Spleen (tissue), 11 donors: ENCODE results near the gene CHSY3. TPM values are rescaled to one million over a fixed set of nuclear protein-coding genes. Genes with fewer than 3 reads are reported as not detected.

ENCODE experiments used
- DNase-seq: peaks from one replicate; pipeline ENCODE4 v3.0.0-alpha.2; 2020
- H3K27ac ChIP-seq, 8 donors: fragments of 200-600 bp; sonication (generic) in 7 of 8; 1 replicate in 4 of 8; 2 replicates in 4 of 8; pipeline versions ENCODE4 v1.5.0 to v1.8.0; 2016 to 2021; ENCODE audit warnings: inconsistent platforms in 4 of 8, mild to moderate bottlenecking in 4 of 8, moderate library complexity in 1 of 8
- H3K27me3 ChIP-seq, 7 donors: fragments of 200-600 bp; sonication (generic) in 6 of 7; replicated peaks in 1 of 7; 1 replicate in 4 of 7; 2 replicates in 3 of 7; pipeline versions ENCODE4 v1.5.0 to v1.8.0; 2016 to 2021; ENCODE audit warnings: inconsistent platforms in 3 of 7, mild to moderate bottlenecking in 1 of 7
- H3K36me3 ChIP-seq, 6 donors: fragments of 200-600 bp; sonication (generic) in 5 of 6; 1 replicate in 4 of 6; 2 replicates in 2 of 6; pipeline versions ENCODE4 v1.5.0 to v1.8.0; 2016 to 2021; ENCODE audit warnings: inconsistent platforms in 2 of 6
- H3K4me1 ChIP-seq, 6 donors: fragments of 200-600 bp; sonication (generic) in 5 of 6; 1 replicate in 3 of 6; 2 replicates in 3 of 6; pipeline versions ENCODE4 v1.5.0 to v1.8.0; 2016 to 2021; ENCODE audit warnings: inconsistent platforms in 3 of 6
- H3K4me3 ChIP-seq, 8 donors: fragments of 200-600 bp; sonication (generic) in 7 of 8; 1 replicate in 4 of 8; 2 replicates in 4 of 8; pipeline versions ENCODE4 v1.5.0 to v1.8.0; 2016 to 2021; ENCODE audit warnings: inconsistent platforms in 4 of 8, mild to moderate bottlenecking in 4 of 8, moderate library complexity in 2 of 8
- H3K9me3 ChIP-seq, 8 donors: fragments of 200-600 bp; sonication (generic) in 7 of 8; 1 replicate in 4 of 8; 2 replicates in 4 of 8; pipeline versions ENCODE4 v1.5.0 to v1.8.0; 2016 to 2021; ENCODE audit warnings: inconsistent platforms in 4 of 8
- POLR2A ChIP-seq, 3 donors: fragments of 450-650 bp; IDR thresholded peaks; one replicate each; pipeline ENCODE4 v1.5.1; 2017; ENCODE audit warnings: antibody characterized with exemption in 3 of 3, mild to moderate bottlenecking in 1 of 3
- POLR2AphosphoS5 ChIP-seq, 3 donors: sonication (generic); formaldehyde crosslinking; IDR thresholded peaks; one replicate each; pipeline ENCODE4 v1.5.1; 2017; ENCODE audit warnings: antibody characterized with exemption in 3 of 3
- WGBS, 5 donors: extraction: QIAGEN DNeasy Blood & Tissue Kit in 3 of 5; methylation state at CpG; one replicate each; pipeline versions ENCODE4 v1.1.5 to v1.1.7; 2013 to 2018; 5-methylcytosine and 5-hydroxymethylcytosine counted together
- intact Hi-C: fragments of 100-400 bp; cut with DNase I; formaldehyde crosslinking; loops from one replicate; pipeline ENCODE4 v1.15.0; 2023; ENCODE audit warnings: low total_unique reads
- polyA plus RNA-seq, 3 donors: library from polyadenylated mRNA; stranded (reverse); fragments of 200-250 nt; gene quantifications; one replicate each; pipeline ENCODE4 v1.2.1, GENCODE V29; 2013
- total RNA-seq, 7 donors: library from RNA; depleted of rRNA in 3 of 7; stranded (reverse); fragments of >200 nt in 3 of 7; fragmentation: NEBNext Ultra II Directional in 4 of 7; extraction: Animal tissue kit (Norgen Biotek cat#: 25700) in 4 of 7; gene quantifications; one replicate each; pipeline versions ENCODE4 v1.1.0 to v1.2.1, GENCODE V29; 2016 to 2021
- TF ChIP-seq, protein P1 (sequence below), 11 experiments: fragments of 200-600 bp in 7 of 11; fragments of 450-650 bp in 4 of 11; sonication (generic) in 4 of 11; IDR thresholded peaks in 8 of 11; conservative IDR thresholded peaks in 3 of 11; 1 replicate in 7 of 11; 2 replicates in 4 of 11; pipeline versions ENCODE4 v1.4.0 to v1.8.0; 2016 to 2021; ENCODE audit warnings: antibody characterized with exemption in 11 of 11, inconsistent platforms in 4 of 11, mild to moderate bottlenecking in 1 of 11
- donor health status: healthy with polysubstance abuse.
- donor health status: DM: no; HTN: no; CAD: no; lungs with moderate emphysema.
- donor health status: DM: no; HTN: no; CAD: no.
- donor health status: Bipolar disorder and iron deficiency.
- donor health status: healthy.
- donor health status: DM: no; HTN: no; CAD: no.
- donor health status: DM: yes; HTN: yes; CAD: no.

Gene CHSY3
- total and polyA plus RNA-seq, 10 donors, result 0.07 to 3.0 (median 1.5) TPM

DNA sequence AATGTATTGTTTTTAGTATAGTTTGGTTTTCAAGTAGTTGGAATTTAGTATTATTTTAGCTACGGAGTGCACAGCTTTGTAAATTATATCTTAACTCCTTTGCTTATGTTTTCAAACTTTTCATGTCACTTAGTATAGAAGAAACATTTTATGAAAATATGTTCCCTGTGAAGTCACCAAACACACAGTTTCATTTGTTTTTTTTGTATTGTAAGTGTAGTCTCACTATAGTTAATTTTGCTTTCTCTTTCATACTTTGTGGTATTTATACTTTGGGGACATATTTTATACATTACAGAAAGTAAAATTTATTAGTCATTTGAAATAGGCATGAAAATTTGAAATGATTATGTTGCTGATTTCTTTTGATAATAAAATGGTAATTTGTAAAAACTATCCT lies 5.0 kb downstream of the CHSY3 start:
- Histone ChIP-seq H3K4me1 (peaks cover 6 to 27% (median 21%) of the 10 kb centered on the region in 6 donors), H3K27me3 (peaks cover 0 to 41% (median 23%) of the 10 kb centered on the region in 7 donors), H3K27ac (no peak overlapping the region), H3K4me3 (no peak overlapping the region), H3K36me3 (no peaks in the 10 kb centered on the region), H3K9me3 (no peaks in the 10 kb centered on the region)
- DNase-seq, result no peak
- TF ChIP-seq POLR2AphosphoS5 (IDR thresholded peaks at IDR 0.05) (no peak), POLR2A (IDR thresholded peaks at IDR 0.05) (no peak)
- TF ChIP-seq, protein P1, sequence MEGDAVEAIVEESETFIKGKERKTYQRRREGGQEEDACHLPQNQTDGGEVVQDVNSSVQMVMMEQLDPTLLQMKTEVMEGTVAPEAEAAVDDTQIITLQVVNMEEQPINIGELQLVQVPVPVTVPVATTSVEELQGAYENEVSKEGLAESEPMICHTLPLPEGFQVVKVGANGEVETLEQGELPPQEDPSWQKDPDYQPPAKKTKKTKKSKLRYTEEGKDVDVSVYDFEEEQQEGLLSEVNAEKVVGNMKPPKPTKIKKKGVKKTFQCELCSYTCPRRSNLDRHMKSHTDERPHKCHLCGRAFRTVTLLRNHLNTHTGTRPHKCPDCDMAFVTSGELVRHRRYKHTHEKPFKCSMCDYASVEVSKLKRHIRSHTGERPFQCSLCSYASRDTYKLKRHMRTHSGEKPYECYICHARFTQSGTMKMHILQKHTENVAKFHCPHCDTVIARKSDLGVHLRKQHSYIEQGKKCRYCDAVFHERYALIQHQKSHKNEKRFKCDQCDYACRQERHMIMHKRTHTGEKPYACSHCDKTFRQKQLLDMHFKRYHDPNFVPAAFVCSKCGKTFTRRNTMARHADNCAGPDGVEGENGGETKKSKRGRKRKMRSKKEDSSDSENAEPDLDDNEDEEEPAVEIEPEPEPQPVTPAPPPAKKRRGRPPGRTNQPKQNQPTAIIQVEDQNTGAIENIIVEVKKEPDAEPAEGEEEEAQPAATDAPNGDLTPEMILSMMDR (IDR thresholded peaks at IDR 0.05 in 8 of 11, conservative IDR thresholded peaks at IDR 0.05 in 3 of 11), result no peak
- intact Hi-C loops, result no loop called here
- 61 to 80% (median 71%) methylated on average over 1 of the region's 1 CpG for WGBS, 5 donors

DNA sequence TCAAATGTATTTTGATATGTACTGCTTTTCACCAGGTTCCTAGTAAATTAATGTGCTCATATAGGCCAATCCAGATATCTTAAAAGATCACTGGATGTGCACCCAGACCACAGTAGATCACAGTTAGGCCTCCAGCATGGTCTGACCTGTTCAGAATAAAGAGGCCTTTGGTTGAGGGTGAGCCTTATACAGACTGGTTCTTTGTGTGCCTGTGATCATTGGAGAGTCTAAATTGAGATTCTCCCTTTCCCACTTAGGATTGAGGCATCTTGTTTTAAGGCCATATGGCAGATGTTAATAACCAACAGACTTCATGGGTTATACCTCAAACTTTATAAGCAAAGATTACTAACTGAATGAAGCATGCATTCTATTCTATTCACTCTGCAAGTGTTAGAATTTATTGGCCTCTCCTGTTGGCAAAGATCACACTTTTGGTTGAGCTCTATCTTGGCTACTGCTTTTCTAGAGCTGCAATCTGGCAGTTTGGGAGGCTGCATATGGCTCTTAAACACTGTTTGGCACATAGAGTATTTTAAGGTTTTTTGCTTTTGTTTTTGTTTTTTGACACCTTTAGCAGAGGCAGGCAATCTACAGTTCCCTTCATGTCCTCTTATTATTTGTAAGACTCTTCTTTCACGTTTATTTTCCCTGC lies 8.5 kb downstream of the CHSY3 start:
- WGBS, 5 donors, result 63 to 84% (median 76%) methylated on average over 1 of the region's 1 CpG
- Histone ChIP-seq H3K4me1 (peaks cover 0 to 5% (median 0%) of the 10 kb centered on the region in 6 donors), H3K9me3 (no peaks in the 10 kb centered on the region), H3K4me3 (no peak overlapping the region), H3K27ac (no peak overlapping the region), H3K36me3 (no peaks in the 10 kb centered on the region), H3K27me3 (peaks cover 0 to 8% (median 0%) of the 10 kb centered on the region in 7 donors)
- intact Hi-C loops, result no loop called here
- TF ChIP-seq POLR2AphosphoS5 (IDR thresholded peaks at IDR 0.05) (no peak), POLR2A (IDR thresholded peaks at IDR 0.05) (no peak)
- TF ChIP-seq, protein P1 (IDR thresholded peaks at IDR 0.05 in 8 of 11, conservative IDR thresholded peaks at IDR 0.05 in 3 of 11), result no peak
- DNase-seq, result no peak

DNA sequence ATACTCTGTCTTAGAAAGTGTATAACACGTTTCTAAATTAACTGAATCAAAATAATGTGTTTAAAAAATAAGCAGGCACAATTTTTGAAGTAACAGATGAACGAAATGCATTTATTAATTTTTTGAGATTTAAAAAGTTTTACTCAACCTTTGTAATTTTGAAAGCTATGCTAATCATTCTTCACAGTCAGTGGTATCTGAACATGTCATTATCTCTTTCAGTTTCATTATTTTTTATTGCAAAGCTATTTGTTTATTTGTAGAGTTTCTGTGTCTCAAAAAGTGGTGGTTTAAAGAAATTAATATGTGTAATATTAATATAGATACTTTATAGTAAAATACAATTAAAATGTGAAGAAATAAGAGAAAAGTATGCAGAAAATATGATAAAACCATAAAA lies 11.2 kb downstream of the CHSY3 start:
- no peaks in the 10 kb centered on the region for H3K27me3 ChIP-seq
- intact Hi-C loops, result no loop called here
- H3K27ac ChIP-seq, result no peak overlapping the region
- no peak for DNase-seq
- TF ChIP-seq POLR2AphosphoS5 (IDR thresholded peaks at IDR 0.05) (no peak), POLR2A (IDR thresholded peaks at IDR 0.05) (no peak)
- TF ChIP-seq, protein P1 (IDR thresholded peaks at IDR 0.05 in 8 of 11, conservative IDR thresholded peaks at IDR 0.05 in 3 of 11), result no peak
- 69 to 79% (median 76%) methylated on average over 2 of the region's 2 CpGs for WGBS, 5 donors
- H3K9me3 ChIP-seq, result no peaks in the 10 kb centered on the region
- peaks cover 0 to 5% (median 0%) of the 10 kb centered on the region in 6 donors for H3K4me1 ChIP-seq
- no peak overlapping the region for H3K4me3 ChIP-seq
- no peaks in the 10 kb centered on the region for H3K36me3 ChIP-seq

DNA sequence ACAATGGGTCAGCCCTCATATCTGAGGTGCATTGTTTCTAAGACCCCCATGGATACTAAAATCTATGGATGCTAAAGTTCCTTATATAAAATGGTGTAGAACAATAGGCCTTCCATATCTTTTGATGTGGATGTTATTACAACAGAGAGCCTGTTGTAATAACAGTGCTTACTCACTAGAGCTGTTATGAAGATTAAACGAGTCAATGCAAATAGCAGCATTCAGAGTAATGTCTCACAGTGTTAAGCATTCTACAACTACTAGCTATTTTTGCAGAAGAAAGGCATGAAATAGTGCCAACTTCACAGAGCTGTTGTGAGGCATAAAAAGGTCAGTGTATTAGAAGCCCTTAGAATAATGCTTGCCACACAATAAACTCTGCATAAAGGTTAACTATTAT lies 13.0 kb downstream of the CHSY3 start:
- Histone ChIP-seq H3K27ac (no peak overlapping the region), H3K4me1 (peaks cover 0 to 5% (median 0%) of the 10 kb centered on the region in 6 donors), H3K9me3 (no peaks in the 10 kb centered on the region), H3K4me3 (no peak overlapping the region), H3K27me3 (no peaks in the 10 kb centered on the region), H3K36me3 (no peaks in the 10 kb centered on the region)
- intact Hi-C loops, result no loop called here
- TF ChIP-seq POLR2A (IDR thresholded peaks at IDR 0.05) (no peak), POLR2AphosphoS5 (IDR thresholded peaks at IDR 0.05) (no peak)
- TF ChIP-seq, protein P1 (IDR thresholded peaks at IDR 0.05 in 8 of 11, conservative IDR thresholded peaks at IDR 0.05 in 3 of 11), result no peak
- no peak for DNase-seq
- WGBS, 5 donors, result 61 to 89% (median 81%) methylated on average over 1 of the region's 1 CpG
